ENCODE measurements around the gene PCK2.
A peak's percentile ranks its signal among the peaks of the same experiment; 100 is the strongest.
"Not testable (repeated sequence)": the region's sequence is repeated elsewhere in the genome, so short reads cannot be mapped to it uniquely, and the experiment has no call there.

Gene PCK2

GRCh38 chr14:24095271-24096068, 1.4 kb downstream of the PCK2 start:
- DNase-seq (ENCODE audit: low read depth), result no peak

GRCh38 chr14:24096545-24097181, 2.6 kb downstream of the PCK2 start:
- no peak for DNase-seq (ENCODE audit: low read depth)

GRCh38 chr14:24098229-24098926, 4.3 kb downstream of the PCK2 start:
- no peak for DNase-seq (ENCODE audit: low read depth)

- DNase-seq (ENCODE audit: low read depth), result no peak
These were observed 5.1 kb downstream of the PCK2 start for GRCh38 chr14:24098927-24099813.

GRCh38 chr14:24100197-24100981, 6.3 kb downstream of the PCK2 start:
- DNase-seq (ENCODE audit: low read depth), result no peak

- no peak for DNase-seq (ENCODE audit: low read depth)
These were observed 6.9 kb downstream of the PCK2 start for GRCh38 chr14:24100982-24101494.

GRCh38 chr14:24102357-24103048, 8.4 kb downstream of the PCK2 start:
- no peak for DNase-seq (ENCODE audit: low read depth)

GRCh38 chr14:24103451-24103850, 9.3 kb downstream of the PCK2 start:
- DNase-seq (ENCODE audit: low read depth), result no peak

- not testable (repeated sequence) for DNase-seq (ENCODE audit: low read depth)
These were observed 11.6 kb downstream of the PCK2 start for GRCh38 chr14:24105609-24106239.

- DNase-seq (ENCODE audit: low read depth), result no peak
These were observed 12.7 kb downstream of the PCK2 start for GRCh38 chr14:24106672-24107271.

GRCh38 chr14:24108336-24108874, 14.3 kb downstream of the PCK2 start:
- DNase-seq (ENCODE audit: low read depth), result no peak

- DNase-seq (ENCODE audit: low read depth), result no peak
These were observed 15.9 kb downstream of the PCK2 start for GRCh38 chr14:24110060-24110459.

GRCh38 chr14:24110523-24110922, 16.4 kb downstream of the PCK2 start:
- no peak for DNase-seq (ENCODE audit: low read depth)

GRCh38 chr14:24113379-24113800, 19.3 kb downstream of the PCK2 start:
- DNase-seq (ENCODE audit: low read depth), result no peak

- DNase-seq (ENCODE audit: low read depth), result peak; percentile 58
These were observed 19.9 kb downstream of the PCK2 start for GRCh38 chr14:24113801-24114531.

- peak; percentile 97 for DNase-seq (ENCODE audit: low read depth)
These were observed 20.7 kb downstream of the PCK2 start, which contains the start of the genes DCAF11 and NRL for GRCh38 chr14:24114532-24115421. Gene DCAF11, plus strand, starts transcription at chr14:24114777. Its CDS starts 818 bp downstream, at chr14:24115595. Gene NRL, minus strand, starts transcription at chr14:24114949. Its CDS starts 32,101 bp downstream, at chr14:24082848.
